Glomerular endothelial cell (primary cell): Measurements from ENCODE around the gene LCN9. TPM values are rescaled to one million over a fixed set of nuclear protein-coding genes. Genes with fewer than 3 reads are reported as not detected.

Source experiments
- DNase-seq: peaks from one replicate; pipeline ENCODE4 v3.0.0-alpha.2; 2011; ENCODE audit warnings: low read depth, low spot score; ENCODE audit errors: extremely low read depth
- total RNA-seq: library from RNA; depleted of rRNA; stranded (reverse); fragments of >200 nt; gene quantifications from 2 replicates; pipeline ENCODE4 v1.2.3, GENCODE V29; 2015

The LCN9 gene
- total RNA-seq, 1 donor from 2014 or later, result not detected

DNA sequence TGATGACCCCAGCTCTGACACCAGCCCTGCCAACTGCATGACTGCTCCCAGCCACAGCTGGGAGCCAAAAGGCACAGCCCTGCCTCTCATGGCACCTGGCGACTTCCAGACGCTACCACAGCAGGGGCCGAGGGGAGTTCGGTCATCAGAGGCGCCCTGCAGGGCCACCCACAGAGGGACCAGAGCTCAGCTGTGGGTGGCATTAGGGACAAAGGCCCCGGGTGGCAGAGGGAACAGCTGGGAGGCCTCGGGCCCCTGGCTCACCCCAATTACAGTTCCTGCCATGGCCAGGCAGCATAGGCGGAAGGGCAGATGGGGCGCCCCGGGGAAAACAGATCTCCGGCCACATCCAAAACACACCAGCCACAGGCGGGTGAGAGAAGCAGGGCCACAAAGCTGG, 32.5 kb downstream of the LCN9 start:
- no peak for DNase-seq

DNA sequence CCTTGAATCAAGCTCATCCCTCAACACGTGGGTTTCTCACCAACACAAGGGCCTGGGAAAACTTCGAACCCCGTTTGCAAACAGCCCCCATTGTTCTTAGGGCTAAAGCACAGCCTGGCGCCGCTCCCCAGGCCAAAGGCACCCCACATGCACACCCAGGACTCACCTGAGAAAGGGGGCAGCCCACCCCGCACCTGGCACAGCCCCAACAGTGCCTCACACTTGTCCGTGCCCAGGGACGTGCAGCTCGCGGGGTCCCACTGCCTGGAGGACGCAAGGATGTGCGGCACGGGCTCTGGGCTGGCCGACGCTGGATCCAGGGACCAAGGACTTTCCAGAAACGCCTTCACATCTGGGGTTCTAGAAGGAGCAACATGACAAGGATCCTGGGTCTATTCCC, 33.3 kb downstream of the LCN9 start:
- DNase-seq, result no peak

DNA sequence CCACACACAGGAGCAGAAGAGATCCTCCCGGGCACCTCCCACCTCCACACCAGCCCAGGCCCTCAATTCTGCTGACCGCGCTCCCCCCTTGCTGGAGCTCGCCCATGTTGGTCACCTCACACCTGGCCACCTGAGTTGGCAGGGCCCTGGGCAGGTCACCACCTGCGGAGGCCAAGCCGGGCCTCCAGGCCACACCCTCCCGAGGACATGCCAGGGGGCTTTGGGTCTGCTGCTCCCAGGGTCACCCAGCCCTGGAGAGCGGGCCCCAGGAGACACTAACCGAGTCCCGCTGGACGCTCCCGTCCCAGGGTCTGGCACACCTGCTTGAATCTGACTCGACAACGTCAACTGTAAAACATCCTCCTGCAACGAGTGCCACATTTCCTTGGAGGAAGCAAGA, 34.1 kb downstream of the LCN9 start:
- no peak for DNase-seq

DNA sequence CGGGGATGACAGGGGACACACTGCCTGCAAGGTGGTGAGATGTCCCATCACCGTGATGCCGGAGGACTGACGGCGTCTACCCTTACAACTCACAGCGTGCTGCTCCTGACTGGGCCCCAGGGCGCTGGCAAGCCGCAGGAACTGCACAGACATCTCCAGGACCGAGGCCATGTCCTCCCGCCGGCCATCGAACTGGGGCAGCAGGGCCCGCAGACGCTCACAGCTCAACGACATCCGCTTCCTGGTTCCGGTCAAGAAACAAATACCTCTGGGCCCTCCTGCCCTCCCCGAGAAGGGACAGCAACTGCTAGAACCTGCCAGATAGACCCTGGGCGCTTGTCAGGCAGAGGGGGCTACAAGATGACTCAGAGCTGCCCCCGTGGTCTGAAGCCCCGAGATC, 35.1 kb downstream of the LCN9 start:
- DNase-seq, result no peak

GRCh38 chr9:135698767-135699166, 35.7 kb downstream of the LCN9 start:
- no peak for DNase-seq

DNA sequence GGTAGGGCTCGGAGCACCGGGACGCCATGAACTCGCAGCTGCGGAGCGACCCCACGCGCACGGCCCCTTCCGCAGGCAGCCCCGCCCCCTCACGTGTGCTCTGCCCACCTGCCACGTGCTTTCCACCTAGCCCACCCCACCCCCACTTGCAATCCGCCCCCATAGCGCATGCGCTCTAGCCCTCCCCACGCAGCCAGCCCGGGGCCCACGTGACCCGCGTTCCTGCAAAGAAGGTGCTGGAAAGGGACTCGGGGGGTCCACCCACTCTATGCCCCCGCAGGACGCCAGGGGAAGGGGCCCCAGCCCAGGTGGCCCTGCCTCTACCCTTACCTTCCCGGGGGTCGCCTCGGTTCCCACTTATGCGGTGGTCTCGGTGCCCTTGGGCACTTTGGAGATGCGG, 36.3 kb downstream of the LCN9 start, which contains the start of gene SOHLH1:
SOHLH1 (minus strand) TSS at position 42 of the 400 bp plus-strand sequence; CDS start at position 28, 14 bp downstream.
- DNase-seq, result no peak

DNA sequence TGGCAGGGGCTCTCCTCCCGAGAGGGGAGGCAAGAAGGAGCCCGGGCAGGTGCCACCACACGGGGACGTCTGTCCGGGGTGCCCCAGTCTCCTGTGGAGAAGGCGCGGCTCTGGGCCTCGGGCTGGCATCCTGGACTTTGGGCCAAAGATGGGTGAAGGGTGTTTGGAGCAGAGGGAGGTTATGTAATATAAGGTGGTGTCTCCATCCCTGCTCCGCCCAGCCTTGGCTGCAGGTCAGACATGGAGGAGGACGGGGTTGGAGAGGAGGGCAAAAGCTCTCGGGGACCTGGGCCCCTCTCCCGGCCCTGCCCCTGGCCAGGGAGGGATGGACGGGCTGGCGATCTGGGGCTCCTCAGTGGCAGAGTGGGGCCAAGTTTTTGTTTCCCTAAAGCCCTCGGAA, 37.4 kb downstream of the LCN9 start:
- no peak for DNase-seq

- no peak for DNase-seq
Observed at GRCh38 chr9:135701067-135701958, 38.2 kb downstream of the LCN9 start.

DNA sequence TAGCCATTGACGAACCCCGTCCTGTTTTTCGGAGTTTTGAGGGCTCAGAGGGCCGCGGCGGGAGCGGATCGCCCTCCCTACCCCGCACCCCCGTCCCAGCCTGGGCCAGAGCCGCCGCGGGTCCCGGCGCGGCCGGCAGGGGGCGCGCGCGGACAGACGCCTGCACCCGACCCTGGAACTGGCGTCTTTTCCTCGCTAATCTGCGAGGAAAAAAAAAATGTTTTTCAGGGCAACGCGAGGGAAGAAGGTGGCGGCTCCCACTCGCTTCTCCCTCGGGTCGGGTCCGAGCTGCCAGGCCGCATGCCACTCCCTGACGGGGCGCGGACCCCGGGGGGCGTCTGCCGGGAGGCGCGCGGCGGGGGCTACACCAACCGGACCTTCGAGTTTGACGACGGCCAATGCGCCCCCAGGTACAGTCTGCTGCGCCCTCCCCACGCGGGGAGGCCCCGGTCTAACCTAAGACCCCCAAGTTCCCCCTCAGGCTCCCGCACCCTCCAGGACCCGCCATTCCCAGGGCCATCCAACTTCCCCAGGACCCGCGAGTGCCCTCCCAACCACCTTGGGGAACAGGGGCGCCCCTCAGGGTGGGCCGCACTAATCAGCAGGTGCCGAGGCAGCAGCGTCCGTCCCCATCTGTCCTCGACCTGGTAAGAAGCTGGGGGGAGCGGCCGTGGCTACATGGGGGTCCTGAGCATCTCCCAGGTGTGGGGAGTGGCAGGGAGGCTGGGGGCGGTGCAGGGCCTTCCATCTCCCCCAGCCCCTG, 39.0 kb downstream of the LCN9 start, which contains the start of gene KCNT1:
KCNT1 (plus strand) TSS at position 227 of the 763 bp plus-strand sequence; CDS start at position 301, 74 bp downstream.
- DNase-seq, result no peak

- DNase-seq, result no peak
Observed at GRCh38 chr9:135703726-135704125, 40.6 kb downstream of the LCN9 start.

DNA sequence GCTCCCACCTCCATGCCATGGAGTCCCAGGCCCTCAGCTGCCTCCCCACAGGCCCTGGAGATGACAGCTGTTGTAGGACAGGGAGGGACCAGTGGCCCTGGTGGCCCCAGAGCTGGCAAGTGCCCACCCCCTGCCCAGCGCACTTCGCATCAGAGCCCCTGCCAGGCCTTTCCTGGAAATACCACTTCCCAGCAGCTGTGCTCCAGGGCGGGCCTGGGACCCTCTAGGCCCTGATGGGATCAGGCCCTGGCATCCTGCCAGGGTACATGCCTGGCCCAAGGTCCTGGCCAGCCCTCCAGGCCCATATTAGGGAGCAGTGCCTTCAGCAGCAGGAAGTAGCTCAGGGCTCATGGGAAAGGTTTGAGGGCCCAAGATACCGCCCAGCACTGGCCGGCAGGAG, 41.4 kb downstream of the LCN9 start:
- DNase-seq, result no peak

DNA sequence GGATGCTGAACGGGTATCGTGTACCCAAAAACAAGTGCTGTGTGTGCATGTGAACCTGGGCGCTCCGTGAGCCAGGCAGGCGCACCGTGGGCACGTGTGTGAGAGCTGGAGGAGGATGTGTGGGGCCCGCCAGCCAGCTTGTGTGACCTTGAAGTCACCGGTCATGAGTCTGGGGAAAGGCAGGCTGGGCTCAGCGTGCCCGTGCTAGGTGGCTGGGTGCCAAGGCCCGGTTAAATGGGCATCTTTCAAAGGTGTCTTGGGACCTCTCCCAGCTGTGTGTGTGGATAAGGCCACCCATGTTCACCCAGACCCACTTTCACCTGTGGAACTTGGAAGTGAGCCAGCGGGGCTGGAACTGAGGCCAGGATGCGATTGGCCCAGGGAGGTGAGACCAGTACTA, 42.3 kb downstream of the LCN9 start:
- no peak for DNase-seq

DNA sequence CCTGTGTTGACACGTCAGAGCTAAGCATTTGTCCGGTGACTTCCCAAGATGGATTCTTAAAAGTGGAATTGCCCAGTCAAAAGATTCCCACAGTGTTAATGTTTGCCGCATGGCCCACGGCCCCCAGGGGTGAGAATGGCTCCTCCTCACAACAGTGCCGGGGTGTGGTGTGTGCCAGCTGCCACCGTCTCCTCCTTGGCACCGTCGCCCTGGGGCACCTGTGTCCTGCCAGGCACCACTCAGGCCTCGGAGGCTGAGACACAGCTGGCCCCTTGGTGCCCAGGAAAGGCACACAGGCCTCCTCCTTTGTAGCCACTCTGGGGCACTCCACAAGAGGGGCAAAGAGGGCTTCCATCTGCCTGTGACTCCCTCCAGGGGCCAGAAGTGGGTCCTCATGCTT, 43.2 kb downstream of the LCN9 start:
- DNase-seq, result no peak

- no peak for DNase-seq
Observed at GRCh38 chr9:135707252-135708138, 44.4 kb downstream of the LCN9 start.

DNA sequence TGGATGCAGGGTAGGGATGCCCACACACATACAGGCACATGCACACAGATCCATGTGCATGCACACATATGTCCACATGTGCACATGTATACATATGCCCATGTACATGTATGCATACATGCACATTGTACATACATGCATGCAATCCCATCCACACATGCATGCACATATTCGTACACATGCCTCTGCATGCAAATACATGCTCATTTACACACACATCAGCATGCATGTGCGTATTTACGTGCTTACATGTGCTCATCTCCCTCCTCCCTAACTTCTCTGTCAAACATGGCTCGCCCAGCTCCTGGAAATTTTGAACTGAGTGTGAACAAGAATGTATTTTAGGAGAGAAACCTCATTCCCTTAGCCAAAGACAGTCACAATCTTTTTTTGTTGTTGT, 45.1 kb downstream of the LCN9 start:
- DNase-seq, result no peak

DNA sequence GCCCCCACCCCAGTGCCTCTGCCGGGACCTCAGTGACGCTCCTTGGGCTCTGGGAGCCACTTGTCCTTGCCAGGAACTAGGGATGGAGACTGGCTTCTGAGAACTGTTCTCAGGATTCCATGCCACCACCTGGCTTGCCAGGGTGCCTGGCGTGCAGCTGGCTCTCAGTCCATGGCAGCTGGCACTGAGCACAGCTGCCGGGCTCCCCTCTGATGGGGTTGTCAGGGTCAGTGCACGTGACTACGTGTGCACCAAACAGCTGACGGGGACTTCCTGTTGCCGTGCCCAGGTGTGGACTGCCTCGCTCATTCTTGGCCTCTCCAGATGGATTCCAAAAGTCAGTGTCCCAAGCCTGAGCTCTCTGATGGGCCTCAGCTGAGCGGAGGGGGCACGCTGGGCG, 48.3 kb downstream of the LCN9 start:
- no peak for DNase-seq

DNA sequence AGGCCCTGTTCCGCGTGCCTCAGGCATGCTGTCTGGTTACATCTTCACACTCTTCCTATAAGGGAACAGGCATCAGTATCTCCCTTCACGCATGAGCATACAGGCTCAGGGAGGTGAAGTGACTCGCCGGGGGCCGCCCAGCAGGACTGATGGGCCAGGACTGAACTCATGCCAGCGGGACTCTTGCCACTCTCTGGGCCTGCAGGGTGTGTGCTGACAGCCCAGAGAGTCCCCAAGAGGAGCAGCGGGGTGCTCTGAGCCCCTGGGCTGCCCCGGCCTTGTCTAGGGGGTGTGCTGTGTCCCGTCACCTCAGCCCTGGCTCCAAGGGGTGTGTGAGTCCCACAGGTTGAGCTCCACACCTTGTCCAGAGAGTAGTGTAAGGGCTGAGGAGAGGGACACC, 48.8 kb downstream of the LCN9 start:
- no peak for DNase-seq

- DNase-seq, result no peak
Observed at GRCh38 chr9:135712613-135713295, 49.6 kb downstream of the LCN9 start.

GRCh38 chr9:135714242-135715055, 51.3 kb downstream of the LCN9 start:
- no peak for DNase-seq
